GM18858 (cell line): ENCODE measurements around the gene FNBP1.

Experiments used
- ATAC-seq: cut with Tn5 transposase; IDR thresholded peaks from one replicate; pipeline ENCODE4 v1.9.1; 2021; ENCODE audit not compliant: unreplicated experiment

FNBP1 gene

GRCh38 chr9:130042885-130043653, at the start of gene FNBP1:
FNBP1 (minus strand) TSS chr9:130043189; CDS start chr9:130042975, 214 bp downstream.
- ATAC-seq: no peak

GRCh38 chr9:130090915-130091314, 47.9 kb upstream of the FNBP1 start:
- ATAC-seq: no peak

- ATAC-seq: no peak
Measured at GRCh38 chr9:130089141-130089540, 46.2 kb upstream of the FNBP1 start.

- ATAC-seq: no peak
Measured at GRCh38 chr9:130088051-130088450, 45.1 kb upstream of the FNBP1 start.

- ATAC-seq: no peak
Measured at GRCh38 chr9:130084337-130084736, 41.3 kb upstream of the FNBP1 start.

GRCh38 chr9:130078547-130078946, 35.6 kb upstream of the FNBP1 start:
- no peak for ATAC-seq

- ATAC-seq: no peak
Measured at GRCh38 chr9:130073373-130073772, 30.4 kb upstream of the FNBP1 start.

- no peak for ATAC-seq
Measured at GRCh38 chr9:130072515-130073235, 29.7 kb upstream of the FNBP1 start.

- no peak for ATAC-seq
Measured at GRCh38 chr9:130069048-130069447, 26.1 kb upstream of the FNBP1 start.

- no peak for ATAC-seq
Measured at GRCh38 chr9:130064621-130065020, 21.6 kb upstream of the FNBP1 start.

GRCh38 chr9:130062750-130063149, 19.8 kb upstream of the FNBP1 start:
- no peak for ATAC-seq

- ATAC-seq: no peak
Measured at GRCh38 chr9:130060296-130060695, 17.3 kb upstream of the FNBP1 start.

- no peak for ATAC-seq
Measured at GRCh38 chr9:130058887-130059286, 15.9 kb upstream of the FNBP1 start.

GRCh38 chr9:130058154-130058553, 15.2 kb upstream of the FNBP1 start:
- ATAC-seq: no peak

GRCh38 chr9:130054820-130055219, 11.8 kb upstream of the FNBP1 start:
- ATAC-seq: no peak

- no peak for ATAC-seq
Measured at GRCh38 chr9:130054325-130054786, 11.4 kb upstream of the FNBP1 start.

GRCh38 chr9:130053504-130054324, 10.7 kb upstream of the FNBP1 start, which contains the start of gene GPR107:
GPR107 (plus strand) TSS chr9:130053906; CDS start chr9:130053933, 27 bp downstream.
- no peak for ATAC-seq

GRCh38 chr9:130053109-130053503, 10.1 kb upstream of the FNBP1 start:
- no peak for ATAC-seq

- no peak for ATAC-seq
Measured at GRCh38 chr9:130051855-130052254, 8.9 kb upstream of the FNBP1 start.

- ATAC-seq: no peak
Measured at GRCh38 chr9:130050462-130050861, 7.5 kb upstream of the FNBP1 start.
